ENCODE data around the gene SORBS2.

Gene SORBS2

GRCh38 chr4:185847352-185848097, 35.5 kb upstream of the SORBS2 start:
- no peak overlapping the region for H3K4me3 ChIP-seq (ENCODE audit: low read depth, low read length)
- DNase-seq (ENCODE audit: low read depth) = no peak
- TF ChIP-seq POLR2A (IDR thresholded peaks at IDR 0.05; ENCODE audit: extremely low read depth, insufficient read length) (no peak), MAX (IDR thresholded peaks at IDR 0.05; ENCODE audit: low read depth, low read length) (no peak), CTCF (IDR thresholded peaks at IDR 0.05; ENCODE audit: low read depth, low read length) (no peak), MYC (IDR thresholded peaks at IDR 0.05; ENCODE audit: low read depth, low read length) (no peak)

GRCh38 chr4:185846505-185847150, 34.6 kb upstream of the SORBS2 start:
- no peak for DNase-seq (ENCODE audit: low read depth)
- no peak for TF ChIP-seq MAX (IDR thresholded peaks at IDR 0.05; ENCODE audit: low read depth, low read length)
- no peak for TF ChIP-seq POLR2A (IDR thresholded peaks at IDR 0.05; ENCODE audit: extremely low read depth, insufficient read length)
- no peak for TF ChIP-seq CTCF (IDR thresholded peaks at IDR 0.05; ENCODE audit: low read depth, low read length)
- no peak for TF ChIP-seq MYC (IDR thresholded peaks at IDR 0.05; ENCODE audit: low read depth, low read length)
- no peak overlapping the region for H3K4me3 ChIP-seq (ENCODE audit: low read depth, low read length)

GRCh38 chr4:185845966-185846365, 34.0 kb upstream of the SORBS2 start:
- TF ChIP-seq MYC (IDR thresholded peaks at IDR 0.05; ENCODE audit: low read depth, low read length) = no peak
- TF ChIP-seq MAX (IDR thresholded peaks at IDR 0.05; ENCODE audit: low read depth, low read length) = no peak
- no peak for TF ChIP-seq POLR2A (IDR thresholded peaks at IDR 0.05; ENCODE audit: extremely low read depth, insufficient read length)
- no peak for TF ChIP-seq CTCF (IDR thresholded peaks at IDR 0.05; ENCODE audit: low read depth, low read length)
- no peak for DNase-seq (ENCODE audit: low read depth)
- no peak overlapping the region for H3K4me3 ChIP-seq (ENCODE audit: low read depth, low read length)

- DNase-seq (ENCODE audit: low read depth) = no peak
- H3K4me3 ChIP-seq (ENCODE audit: low read depth, low read length) = no peak overlapping the region
- TF ChIP-seq POLR2A (IDR thresholded peaks at IDR 0.05; ENCODE audit: extremely low read depth, insufficient read length) = no peak
- no peak for TF ChIP-seq CTCF (IDR thresholded peaks at IDR 0.05; ENCODE audit: low read depth, low read length)
- TF ChIP-seq MYC (IDR thresholded peaks at IDR 0.05; ENCODE audit: low read depth, low read length) = no peak
- TF ChIP-seq MAX (IDR thresholded peaks at IDR 0.05; ENCODE audit: low read depth, low read length) = no peak
These were observed 29.5 kb upstream of the SORBS2 start for GRCh38 chr4:185841451-185841850.

- H3K4me3 ChIP-seq (ENCODE audit: low read depth, low read length) = no peak overlapping the region
- TF ChIP-seq MYC (IDR thresholded peaks at IDR 0.05; ENCODE audit: low read depth, low read length) (no peak), MAX (IDR thresholded peaks at IDR 0.05; ENCODE audit: low read depth, low read length) (no peak), POLR2A (IDR thresholded peaks at IDR 0.05; ENCODE audit: extremely low read depth, insufficient read length) (no peak), CTCF (IDR thresholded peaks at IDR 0.05; ENCODE audit: low read depth, low read length) (no peak)
- no peak for DNase-seq (ENCODE audit: low read depth)
These were observed 29.0 kb upstream of the SORBS2 start for GRCh38 chr4:185840953-185841352.

All from NB4 (cell line).